Stimulated activated CD4-positive, alpha-beta T cell treated with anti-CD3 and anti-CD28 coated beads, Interleukin-1b, Interleukin-23, amount 100 ng/mL, for 24 hours (primary cell): Measurements from ENCODE around the gene AIF1.
"Not testable (repeated sequence)": the region's sequence is repeated elsewhere in the genome, so short reads cannot be mapped to it uniquely, and the experiment has no call there.

Source experiments
- DNase-seq, 4 experiments: peaks; one replicate each; pipeline ENCODE4 v3.0.0-alpha.2; 2020; ENCODE audit warnings: low read depth in 4 of 4, low spot score in 1 of 4

The AIF1 gene

GRCh38 chr6:31580438-31580740 is 34.6 kb upstream of the AIF1 start:
- no peak for DNase-seq

GRCh38 chr6:31580807-31581433 is 34.1 kb upstream of the AIF1 start:
- DNase-seq = peak; percentile 74 to 92 (median 82)

GRCh38 chr6:31581434-31582229 is 33.4 kb upstream of the AIF1 start:
- DNase-seq = no peak

GRCh38 chr6:31582230-31582643 is 32.8 kb upstream of the AIF1 start, which contains the start of gene LTB:
TSS of gene LTB (minus strand) at chr6:31582424. CDS start at chr6:31582417, 7 bp downstream.
- no peak for DNase-seq

GRCh38 chr6:31585491-31585890 is 29.5 kb upstream of the AIF1 start:
- DNase-seq = no peak

- DNase-seq = no peak
Measured at GRCh38 chr6:31586008-31586407, 29.0 kb upstream of the AIF1 start, which contains the start of gene LST1. TSS of gene LST1 (plus strand) at chr6:31586277. CDS start at chr6:31587300, 1,023 bp downstream.

- DNase-seq = no peak
Measured at GRCh38 chr6:31586599-31587281, 28.3 kb upstream of the AIF1 start.

GRCh38 chr6:31587791-31588777 is 26.9 kb upstream of the AIF1 start:
- DNase-seq = no peak

GRCh38 chr6:31588871-31589650 is 26.0 kb upstream of the AIF1 start:
- DNase-seq = no peak

GRCh38 chr6:31590691-31591090 is 24.3 kb upstream of the AIF1 start:
- not testable (repeated sequence) for DNase-seq

GRCh38 chr6:31592396-31592771 is 22.6 kb upstream of the AIF1 start:
- DNase-seq = no peak

- DNase-seq = no peak
Measured at GRCh38 chr6:31597006-31597405, 18.0 kb upstream of the AIF1 start.

GRCh38 chr6:31607317-31607716 is 7.7 kb upstream of the AIF1 start:
- no peak for DNase-seq

GRCh38 chr6:31609519-31610406 is 5.3 kb upstream of the AIF1 start:
- DNase-seq = no peak

GRCh38 chr6:31610968-31611367 is 4.1 kb upstream of the AIF1 start:
- DNase-seq = no peak

- no peak for DNase-seq
Measured at GRCh38 chr6:31614075-31614619, 887 bp upstream of the AIF1 start.

GRCh38 chr6:31615748-31616147 is 714 bp downstream of the AIF1 start:
- DNase-seq = no peak

GRCh38 chr6:31617010-31617409 is 2.0 kb downstream of the AIF1 start:
- DNase-seq = no peak
